Endothelial cell of umbilical vein (primary cell): Measurements from ENCODE around the gene LGALS3BP. TPM values are rescaled to one million over a fixed set of nuclear protein-coding genes. Genes with fewer than 3 reads are reported as not detected.

Experiments used
- BruUV-seq: library from RNA; stranded (reverse); fragments of 400-500 nt; replicated peaks from 2 replicates; lab custom pipeline; 2021; lab: Mats Ljungman, UMichigan
- CTCF ChIA-PET: fragments of 300-600, 350-600 bp; sonication (Branson Sonifier 250); formaldehyde crosslinking; loops from one replicate; lab custom pipeline; 2021; ENCODE audit warnings: antibody characterized with exemption, inconsistent platforms; lab: Charles Lee
- POLR2A ChIA-PET: fragments of 300-600, 350-600 bp; sonication (Branson Sonifier 250); formaldehyde crosslinking; loops from one replicate; lab custom pipeline; 2021; ENCODE audit warnings: antibody characterized with exemption, inconsistent platforms; lab: Charles Lee
- DNase-seq: peaks from one replicate; pipeline ENCODE4 v3.0.0-alpha.2; 2011; ENCODE audit warnings: low read depth, low spot score
- FAIRE-seq: peaks from 2 replicates; lab custom pipeline; 2011; peaks lifted over from hg19 to GRCh38; lab: Jason Lieb, UNC
- H2AFZ ChIP-seq: 2 replicates; pipeline ENCODE4 v1.6.0; 2012; ENCODE audit warnings: low read depth, low read length, control low read depth, inconsistent platforms
- H3K27ac ChIP-seq: 2 replicates; pipeline ENCODE4 v1.5.1; 2011; ENCODE audit warnings: low read depth, mild to moderate bottlenecking, control low read depth, low read length, moderate library complexity; ENCODE audit not compliant: insufficient read depth
- H3K27me3 ChIP-seq, 2 experiments: 2 replicates each; pipeline versions ENCODE4 v1.6.0 to v1.6.1; 2011; ENCODE audit warnings: low read length in 2 of 2, mixed read lengths in 1 of 2; ENCODE audit not compliant: control insufficient read depth in 2 of 2, insufficient read depth in 2 of 2
- H3K36me3 ChIP-seq, 2 experiments: 2 replicates in 1 of 2; 3 replicates in 1 of 2; pipeline ENCODE4 v1.5.1; 2011; ENCODE audit warnings: low read length in 2 of 2, mild to moderate bottlenecking in 1 of 2, moderate library complexity in 1 of 2; ENCODE audit not compliant: control insufficient read depth in 2 of 2, insufficient read depth in 2 of 2; ENCODE audit errors: extremely low read depth in 1 of 2
- H3K4me1 ChIP-seq: 3 replicates; pipeline ENCODE4 v1.5.1; 2011; ENCODE audit warnings: mild to moderate bottlenecking, low read length; ENCODE audit not compliant: control insufficient read depth, insufficient read depth; ENCODE audit errors: extremely low read depth
- H3K4me2 ChIP-seq: 2 replicates; pipeline ENCODE4 v1.6.1; 2011; ENCODE audit warnings: low read length, control low read depth, mixed read lengths; ENCODE audit not compliant: insufficient read depth
- H3K4me3 ChIP-seq, 3 experiments: fragments of 200-600 bp in 1 of 3; sonication (generic), shearing (Covaris generic) in 1 of 3; replicated peaks in 1 of 3; 2 replicates each; pipeline ENCODE4 v1.5.1; 2011 to 2016; ENCODE audit warnings: control low read depth in 3 of 3, low read length in 3 of 3, mild to moderate bottlenecking in 2 of 3, inconsistent platforms in 1 of 3, low read depth in 1 of 3, moderate library complexity in 1 of 3; ENCODE audit not compliant: insufficient read depth in 1 of 3
- H3K79me2 ChIP-seq: 2 replicates; pipeline ENCODE4 v1.6.0; 2012; ENCODE audit warnings: low read length, inconsistent platforms; ENCODE audit not compliant: control insufficient read depth, insufficient read depth
- H3K9ac ChIP-seq: replicated peaks from 2 replicates; pipeline ENCODE3; 2011; ENCODE audit warnings: low read length, control low read depth; ENCODE audit not compliant: insufficient read depth; ENCODE audit errors: extremely low read depth
- H3K9me1 ChIP-seq: replicated peaks from 3 replicates; pipeline ENCODE4 v1.6.0; 2011; ENCODE audit warnings: mild to moderate bottlenecking, low read length; ENCODE audit not compliant: control insufficient read depth, insufficient read depth; ENCODE audit errors: extremely low read depth
- H3K9me3 ChIP-seq: replicated peaks from 2 replicates; pipeline ENCODE4 v1.5.1; 2012; ENCODE audit warnings: low read length, inconsistent platforms; ENCODE audit not compliant: control insufficient read depth, insufficient read depth
- H4K20me1 ChIP-seq: replicated peaks from 2 replicates; pipeline ENCODE3; 2011; ENCODE audit warnings: mild to moderate bottlenecking, low read length; ENCODE audit not compliant: control insufficient read depth, insufficient read depth; ENCODE audit errors: extremely low read depth
- CTCF ChIP-seq, 2 donors: IDR thresholded peaks; 1 replicate in 1 of 2; 2 replicates in 1 of 2; pipeline ENCODE4 v1.5.1; 2011; ENCODE audit warnings: low read length in 2 of 2, mild to moderate bottlenecking in 2 of 2, moderate library complexity in 2 of 2, control low read depth in 1 of 2, inconsistent platforms in 1 of 2, low read depth in 1 of 2; ENCODE audit not compliant: insufficient read depth in 1 of 2; ENCODE audit errors: extremely low read depth in 1 of 2
- EZH2 ChIP-seq: IDR thresholded peaks from 2 replicates; pipeline ENCODE4 v1.6.1; 2012; ENCODE audit warnings: borderline replicate concordance, low read depth, mild to moderate bottlenecking, moderate library complexity, low read length, inconsistent platforms; ENCODE audit not compliant: severe bottlenecking
- FOS ChIP-seq: IDR thresholded peaks from 2 replicates; pipeline ENCODE4 v1.6.1; 2011; ENCODE audit warnings: mild to moderate bottlenecking, low read length, moderate library complexity, borderline replicate concordance; ENCODE audit not compliant: insufficient read depth
- GATA2 ChIP-seq: IDR thresholded peaks from 2 replicates; pipeline ENCODE4 v1.7.0; 2011; ENCODE audit warnings: low read depth, mild to moderate bottlenecking, moderate library complexity, mixed read lengths, low read length; ENCODE audit not compliant: insufficient read length, insufficient read depth
- JUN ChIP-seq: IDR thresholded peaks from 2 replicates; pipeline ENCODE4 v1.6.1; 2011; ENCODE audit warnings: borderline replicate concordance, low read depth; ENCODE audit not compliant: insufficient read length, insufficient read depth
- MYC ChIP-seq: IDR thresholded peaks from one replicate; pipeline ENCODE4 v1.6.1; 2011; ENCODE audit warnings: mild to moderate bottlenecking, low read depth, low read length
- POLR2A ChIP-seq: IDR thresholded peaks from 2 replicates; pipeline ENCODE4 v1.6.1; 2012; ENCODE audit warnings: low read depth, mild to moderate bottlenecking, control low read depth, low read length
- POLR2AphosphoS5 ChIP-seq: IDR thresholded peaks from 2 replicates; pipeline ENCODE4 v1.6.1; 2012; ENCODE audit warnings: low read depth, mild to moderate bottlenecking, control low read depth, low read length, moderate library complexity; ENCODE audit not compliant: insufficient read depth
- dilution Hi-C: fragments of 300-500 bp; cut with MboI; formaldehyde crosslinking; loops from one replicate; pipeline ENCODE4 v1.15.0; 2019; ENCODE audit warnings: low sequenced_read_pairs; ENCODE audit not compliant: extremely low pct_ligation_motif_present
- intact Hi-C: fragments of 100-400 bp; cut with micrococcal nuclease; formaldehyde crosslinking; loops from one replicate; pipeline ENCODE4 v1.10.0; 2022
- polyA plus RNA-seq, 4 experiments: library from polyadenylated mRNA; depleted of rRNA in 3 of 4; stranded (reverse) in 3 of 4; unstranded in 1 of 4; fragments of >200 nt; gene quantifications; 2 replicates each; pipeline versions ENCODE4 v1.2.1 to v1.2.3, GENCODE V29; 2011 to 2012; ENCODE audit warnings: missing spikeins in 1 of 4
- total RNA-seq: library from RNA; stranded (reverse); gene quantifications from 2 replicates; pipeline ENCODE4 v1.2.3, GENCODE V29; 2021
- TF ChIP-seq, protein P1 (sequence below): IDR thresholded peaks from 2 replicates; pipeline ENCODE4 v1.6.1; 2011; ENCODE audit not compliant: insufficient read depth, insufficient read length

LGALS3BP gene
- total and polyA plus RNA-seq, 2 donors (not counting 3 experiments of a cell fraction or from before 2014, with no cell fraction given) = 0.77 to 1.3 TPM

- DNase-seq (no peak), FAIRE-seq (no peak)
- TF ChIP-seq, protein P1, sequence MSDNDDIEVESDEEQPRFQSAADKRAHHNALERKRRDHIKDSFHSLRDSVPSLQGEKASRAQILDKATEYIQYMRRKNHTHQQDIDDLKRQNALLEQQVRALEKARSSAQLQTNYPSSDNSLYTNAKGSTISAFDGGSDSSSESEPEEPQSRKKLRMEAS = no peak
- TF ChIP-seq MYC (no peak), EZH2 (no peak), GATA2 (no peak), POLR2A (no peak), FOS (no peak), CTCF (IDR thresholded peaks at IDR 0.05; ENCODE audit: extremely low read depth in 1 of 2, insufficient read depth in 1 of 2, low read depth in 1 of 2, low read length in 2 of 2) (no peak), JUN (no peak), POLR2AphosphoS5 (no peak)
- Histone ChIP-seq H3K27ac (no peak overlapping the region), H4K20me1 (no peaks in the 10 kb centered on the region), H3K9me3 (no peaks in the 10 kb centered on the region), H3K36me3 (no peaks in the 10 kb centered on the region), H3K79me2 (no peaks in the 10 kb centered on the region), H3K4me2 (no peak overlapping the region), H3K4me3 (no peak overlapping the region), H3K4me1 (no peaks in the 10 kb centered on the region), H3K9ac (no peak overlapping the region), H3K27me3 (no peaks in the 10 kb centered on the region), H2AFZ (no peak overlapping the region), H3K9me1 (no peaks in the 10 kb centered on the region)
- dilution Hi-C loops (no loop called here), intact Hi-C loops (no loop called here)
- no TSS peak for BruUV-seq
- CTCF ChIA-PET = interaction anchor here (0.8 to 2.5 kb wide), 4 partner anchors 11 to 94 kb away, joined by 3 to 10 read pairs (median 4); no protein-coding TSS in a partner anchor
- POLR2A ChIA-PET = no interaction called here
Measured at GRCh38 chr17:78959803-78960202, 19.9 kb downstream of the LGALS3BP start.
